Hematopoietic multipotent progenitor cell treated with erythropoietin and hydrocortisone succinate and interleukin-3 and kit ligand, for 15 days (in vitro differentiated cells): Measurements from ENCODE around the gene TNIP1.

Experiments
- DNase-seq: peaks from one replicate; pipeline ENCODE4 v3.0.0-alpha.2; 2015; ENCODE audit warnings: low spot score

The TNIP1 gene

GRCh38 chr5:151064916-151065499 is 15.8 kb downstream of the TNIP1 start:
- DNase-seq, result no peak

- DNase-seq, result peak; percentile 37
These were observed 17.5 kb downstream of the TNIP1 start for GRCh38 chr5:151063142-151063989.

- no peak for DNase-seq
These were observed 18.3 kb downstream of the TNIP1 start for GRCh38 chr5:151062405-151063141.

- DNase-seq, result no peak
These were observed 20.1 kb downstream of the TNIP1 start for GRCh38 chr5:151060742-151061141.

- no peak for DNase-seq
These were observed 21.8 kb downstream of the TNIP1 start for GRCh38 chr5:151058891-151059489.

GRCh38 chr5:151058301-151058700 is 22.5 kb downstream of the TNIP1 start:
- DNase-seq, result no peak

GRCh38 chr5:151056379-151057325 is 24.2 kb downstream of the TNIP1 start:
- no peak for DNase-seq

GRCh38 chr5:151055336-151055735 is 25.5 kb downstream of the TNIP1 start:
- DNase-seq, result no peak

- no peak for DNase-seq
These were observed 26.1 kb downstream of the TNIP1 start for GRCh38 chr5:151054709-151055108.

- no peak for DNase-seq
These were observed 26.9 kb downstream of the TNIP1 start for GRCh38 chr5:151053796-151054462.

GRCh38 chr5:151052836-151053235 is 28.0 kb downstream of the TNIP1 start:
- DNase-seq, result no peak

GRCh38 chr5:151051931-151052608 is 28.8 kb downstream of the TNIP1 start:
- DNase-seq, result no peak

- DNase-seq, result peak; percentile 79
These were observed 29.5 kb downstream of the TNIP1 start for GRCh38 chr5:151051066-151051930.

GRCh38 chr5:151048526-151048925 is 32.3 kb downstream of the TNIP1 start:
- no peak for DNase-seq

GRCh38 chr5:151047814-151048425 is 32.9 kb downstream of the TNIP1 start:
- peak; percentile 38 for DNase-seq

- no peak for DNase-seq
These were observed 38.3 kb downstream of the TNIP1 start for GRCh38 chr5:151042453-151043093.

- no peak for DNase-seq
These were observed 39.1 kb downstream of the TNIP1 start for GRCh38 chr5:151041577-151042268.
